HL-60 (cell line): Measurements from ENCODE around the gene DYRK1A.

Source experiments
- DNase-seq, 2 experiments: peaks; one replicate each; pipeline ENCODE4 v3.0.0-alpha.2; 2010 to 2020; ENCODE audit warnings: low read depth in 1 of 2, low spot score in 1 of 2
- H3K27ac ChIP-seq: fragments of 250-450 bp; sonication (Bioruptor Pico); replicated peaks from 2 replicates; pipeline ENCODE4 v1.5.1; 2020; ENCODE audit warnings: mild to moderate bottlenecking, moderate library complexity
- H3K27me3 ChIP-seq: fragments of 250-450 bp; sonication (Bioruptor Pico); 2 replicates; pipeline ENCODE4 v1.5.1; 2021; ENCODE audit warnings: mild to moderate bottlenecking, moderate library complexity; ENCODE audit not compliant: insufficient read depth, poor library complexity, severe bottlenecking
- H3K4me3 ChIP-seq: replicated peaks from 2 replicates; pipeline ENCODE4 v1.5.1; 2011; ENCODE audit warnings: mild to moderate bottlenecking, control low read depth, low read length; ENCODE audit not compliant: insufficient read depth
- GABPA ChIP-seq: IDR thresholded peaks from 2 replicates; pipeline ENCODE4 v1.6.1; 2012; ENCODE audit warnings: low read depth
- POLR2AphosphoS5 ChIP-seq: IDR thresholded peaks from 2 replicates; pipeline ENCODE4 v1.6.1; 2012; ENCODE audit warnings: low read depth
- SPI1 ChIP-seq: IDR thresholded peaks from 2 replicates; pipeline ENCODE4 v1.6.1; 2012; ENCODE audit warnings: low read depth, mild to moderate bottlenecking, borderline replicate concordance
- TF ChIP-seq, protein P1 (sequence below): IDR thresholded peaks from 2 replicates; pipeline ENCODE4 v1.6.1; 2012; ENCODE audit warnings: low read depth; ENCODE audit not compliant: insufficient replicate concordance
- TF ChIP-seq, protein P2 (sequence below): IDR thresholded peaks from one replicate; pipeline ENCODE4 v1.5.1; 2011; ENCODE audit warnings: low read length, control low read depth, inconsistent platforms; ENCODE audit not compliant: insufficient read depth

Gene DYRK1A

DNA sequence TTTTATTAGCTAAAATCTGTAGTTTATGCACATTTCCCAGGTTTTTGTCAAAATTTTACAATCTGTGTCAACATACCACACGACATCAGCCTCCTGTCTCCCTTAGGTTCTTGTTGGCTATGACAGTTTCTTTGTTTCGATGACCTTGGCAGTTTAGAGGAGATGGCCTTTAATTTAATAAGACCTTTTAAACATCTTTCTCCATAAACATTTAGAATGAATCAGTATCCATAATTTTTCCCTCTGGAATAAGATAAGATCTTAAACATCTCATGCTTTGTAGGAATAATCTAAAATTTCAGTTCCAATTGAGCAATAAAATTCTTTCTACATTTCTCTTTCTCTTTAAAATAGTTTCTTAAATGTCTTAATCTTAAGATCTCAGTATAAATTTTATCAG, 28.7 kb upstream of the DYRK1A start:
- no peak for DNase-seq
- H3K27ac ChIP-seq = no peak overlapping the region
- H3K4me3 ChIP-seq = no peak overlapping the region
- TF ChIP-seq GABPA (no peak), POLR2AphosphoS5 (no peak), SPI1 (no peak)
- TF ChIP-seq, protein P1, sequence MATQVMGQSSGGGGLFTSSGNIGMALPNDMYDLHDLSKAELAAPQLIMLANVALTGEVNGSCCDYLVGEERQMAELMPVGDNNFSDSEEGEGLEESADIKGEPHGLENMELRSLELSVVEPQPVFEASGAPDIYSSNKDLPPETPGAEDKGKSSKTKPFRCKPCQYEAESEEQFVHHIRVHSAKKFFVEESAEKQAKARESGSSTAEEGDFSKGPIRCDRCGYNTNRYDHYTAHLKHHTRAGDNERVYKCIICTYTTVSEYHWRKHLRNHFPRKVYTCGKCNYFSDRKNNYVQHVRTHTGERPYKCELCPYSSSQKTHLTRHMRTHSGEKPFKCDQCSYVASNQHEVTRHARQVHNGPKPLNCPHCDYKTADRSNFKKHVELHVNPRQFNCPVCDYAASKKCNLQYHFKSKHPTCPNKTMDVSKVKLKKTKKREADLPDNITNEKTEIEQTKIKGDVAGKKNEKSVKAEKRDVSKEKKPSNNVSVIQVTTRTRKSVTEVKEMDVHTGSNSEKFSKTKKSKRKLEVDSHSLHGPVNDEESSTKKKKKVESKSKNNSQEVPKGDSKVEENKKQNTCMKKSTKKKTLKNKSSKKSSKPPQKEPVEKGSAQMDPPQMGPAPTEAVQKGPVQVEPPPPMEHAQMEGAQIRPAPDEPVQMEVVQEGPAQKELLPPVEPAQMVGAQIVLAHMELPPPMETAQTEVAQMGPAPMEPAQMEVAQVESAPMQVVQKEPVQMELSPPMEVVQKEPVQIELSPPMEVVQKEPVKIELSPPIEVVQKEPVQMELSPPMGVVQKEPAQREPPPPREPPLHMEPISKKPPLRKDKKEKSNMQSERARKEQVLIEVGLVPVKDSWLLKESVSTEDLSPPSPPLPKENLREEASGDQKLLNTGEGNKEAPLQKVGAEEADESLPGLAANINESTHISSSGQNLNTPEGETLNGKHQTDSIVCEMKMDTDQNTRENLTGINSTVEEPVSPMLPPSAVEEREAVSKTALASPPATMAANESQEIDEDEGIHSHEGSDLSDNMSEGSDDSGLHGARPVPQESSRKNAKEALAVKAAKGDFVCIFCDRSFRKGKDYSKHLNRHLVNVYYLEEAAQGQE = no peak
- TF ChIP-seq, protein P2, sequence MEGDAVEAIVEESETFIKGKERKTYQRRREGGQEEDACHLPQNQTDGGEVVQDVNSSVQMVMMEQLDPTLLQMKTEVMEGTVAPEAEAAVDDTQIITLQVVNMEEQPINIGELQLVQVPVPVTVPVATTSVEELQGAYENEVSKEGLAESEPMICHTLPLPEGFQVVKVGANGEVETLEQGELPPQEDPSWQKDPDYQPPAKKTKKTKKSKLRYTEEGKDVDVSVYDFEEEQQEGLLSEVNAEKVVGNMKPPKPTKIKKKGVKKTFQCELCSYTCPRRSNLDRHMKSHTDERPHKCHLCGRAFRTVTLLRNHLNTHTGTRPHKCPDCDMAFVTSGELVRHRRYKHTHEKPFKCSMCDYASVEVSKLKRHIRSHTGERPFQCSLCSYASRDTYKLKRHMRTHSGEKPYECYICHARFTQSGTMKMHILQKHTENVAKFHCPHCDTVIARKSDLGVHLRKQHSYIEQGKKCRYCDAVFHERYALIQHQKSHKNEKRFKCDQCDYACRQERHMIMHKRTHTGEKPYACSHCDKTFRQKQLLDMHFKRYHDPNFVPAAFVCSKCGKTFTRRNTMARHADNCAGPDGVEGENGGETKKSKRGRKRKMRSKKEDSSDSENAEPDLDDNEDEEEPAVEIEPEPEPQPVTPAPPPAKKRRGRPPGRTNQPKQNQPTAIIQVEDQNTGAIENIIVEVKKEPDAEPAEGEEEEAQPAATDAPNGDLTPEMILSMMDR = no peak
- no peaks in the 10 kb centered on the region for H3K27me3 ChIP-seq

DNA sequence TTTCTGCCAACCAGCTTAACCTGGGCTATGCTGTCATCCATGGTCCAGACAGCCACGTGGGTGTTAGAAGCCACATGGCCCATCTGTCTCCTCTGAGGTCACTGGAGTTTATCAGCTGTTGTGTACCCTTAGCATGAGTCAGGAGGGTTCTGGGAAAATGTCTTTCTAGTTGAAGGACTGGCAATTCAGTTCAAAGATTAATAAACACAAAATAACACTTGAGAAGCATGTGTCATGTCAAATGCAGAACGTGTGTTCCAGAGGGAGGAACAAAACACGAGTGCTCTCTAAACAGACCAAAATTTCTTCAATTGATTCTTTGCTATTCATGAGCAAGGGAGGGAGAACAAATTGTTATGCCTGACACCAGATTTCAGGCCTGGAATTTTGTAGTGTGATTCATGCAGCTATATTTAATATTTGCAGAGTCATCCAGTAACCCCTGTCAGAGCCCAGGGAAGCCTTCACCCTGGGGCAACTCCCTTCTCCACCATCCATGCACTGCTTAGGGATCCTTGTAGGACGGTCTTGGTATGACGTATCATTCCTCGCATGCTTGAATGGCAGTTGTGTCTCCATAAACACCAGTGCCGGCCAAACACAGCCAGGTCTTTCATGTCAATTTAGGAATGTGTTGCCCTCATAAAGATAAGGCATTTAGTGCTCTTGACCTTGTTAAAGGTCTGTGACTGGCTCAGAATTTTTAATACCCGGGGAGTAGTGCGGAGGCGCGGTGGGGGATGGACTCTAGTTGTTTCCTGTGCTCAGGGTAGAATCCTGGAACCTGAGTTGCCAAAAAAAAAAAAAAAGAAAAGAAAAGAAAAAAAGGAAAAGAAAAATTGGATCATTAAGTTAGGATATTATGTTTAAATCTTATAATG, 27.7 kb upstream of the DYRK1A start:
- Histone ChIP-seq H3K27ac (no peak overlapping the region), H3K4me3 (no peak overlapping the region), H3K27me3 (no peaks in the 10 kb centered on the region)
- TF ChIP-seq SPI1 (no peak), POLR2AphosphoS5 (no peak), GABPA (no peak)
- TF ChIP-seq, protein P1 = no peak
- TF ChIP-seq, protein P2 = no peak
- no peak for DNase-seq

DNA sequence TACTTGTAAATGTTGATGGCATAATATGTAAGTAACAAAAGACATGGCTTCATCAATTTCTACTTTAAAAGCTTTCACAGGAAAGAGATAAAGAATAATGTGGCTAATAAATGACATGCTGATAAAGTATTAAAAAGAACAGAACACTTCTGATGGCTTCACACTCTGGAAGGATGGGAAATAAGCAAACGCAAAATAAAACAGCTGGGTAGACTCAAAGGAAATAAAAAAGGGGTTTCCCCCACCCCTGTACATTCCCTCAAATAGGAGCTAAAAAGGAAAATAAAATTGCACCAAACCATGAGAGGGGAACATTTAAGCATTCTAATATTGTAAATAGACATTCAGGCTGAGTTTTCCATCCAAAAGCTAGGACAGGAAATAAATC, 27.0 kb upstream of the DYRK1A start:
- TF ChIP-seq SPI1 (no peak), POLR2AphosphoS5 (no peak), GABPA (no peak)
- TF ChIP-seq, protein P2 = no peak
- TF ChIP-seq, protein P1 = no peak
- no peak for DNase-seq
- Histone ChIP-seq H3K27ac (no peak overlapping the region), H3K27me3 (no peaks in the 10 kb centered on the region), H3K4me3 (no peak overlapping the region)
